Esophagus mucosa (tissue), 1 donor: ENCODE results near the gene FXYD5. TPM values are rescaled to one million over a fixed set of nuclear protein-coding genes. Genes with fewer than 3 reads are reported as not detected.
"Not testable (repeated sequence)": the region's sequence is repeated elsewhere in the genome, so short reads cannot be mapped to it uniquely, and the experiment has no call there.

Experiments
- ATAC-seq: fragments of 200-7000 bp; cut with Tn5 transposase; one replicate; pipeline ENCODE4 v1.9.1; 2020
- total RNA-seq: library from RNA; stranded (reverse); gene quantifications from one replicate; pipeline ENCODE4 v1.2.4, GENCODE V29; 2023
- donor health status: DM: yes; HTN: yes; CAD: no.

The FXYD5 gene
- total RNA-seq, 1 donor from 2014 or later, result 114 TPM

DNA sequence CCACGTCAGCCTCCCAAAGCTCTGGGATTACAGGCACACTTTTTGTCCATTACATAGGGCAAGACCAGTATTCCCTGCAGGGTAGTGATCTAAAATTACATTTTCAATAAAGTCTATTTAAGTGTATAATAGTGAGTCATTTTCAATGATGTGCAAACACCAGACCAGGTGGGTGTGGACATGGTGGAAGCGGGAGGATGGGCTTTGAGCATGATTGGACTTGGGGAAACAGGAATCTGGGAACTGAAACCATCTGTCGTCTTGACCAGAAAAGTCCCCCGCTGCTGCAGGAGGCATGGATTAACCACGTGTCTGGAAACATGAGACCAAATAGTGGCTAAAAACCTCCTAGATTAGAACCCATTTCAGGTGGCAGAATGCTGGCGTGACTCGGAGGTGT lies 34.0 kb upstream of the FXYD5 start:
- peak; percentile 30 for ATAC-seq

DNA sequence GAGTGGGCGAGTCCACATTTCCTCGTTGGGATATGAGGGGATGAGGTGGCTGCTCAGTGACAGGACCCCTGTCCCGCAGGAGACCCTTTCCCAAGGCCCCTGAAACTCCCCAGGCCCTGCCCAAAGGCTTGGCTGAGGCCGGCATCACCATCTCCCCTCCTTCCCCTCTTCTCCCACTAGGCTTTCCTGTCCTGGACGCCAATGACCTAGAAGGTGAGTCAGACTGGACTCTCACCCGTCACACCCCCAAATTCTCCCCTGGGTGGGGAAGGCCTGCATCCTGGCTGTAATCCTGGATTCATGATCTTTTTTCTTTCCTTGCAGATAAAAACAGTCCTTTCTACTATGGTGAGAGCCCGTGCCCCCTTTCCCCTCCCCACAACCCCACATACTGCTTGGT lies 33.6 kb upstream of the FXYD5 start:
- no peak for ATAC-seq

DNA sequence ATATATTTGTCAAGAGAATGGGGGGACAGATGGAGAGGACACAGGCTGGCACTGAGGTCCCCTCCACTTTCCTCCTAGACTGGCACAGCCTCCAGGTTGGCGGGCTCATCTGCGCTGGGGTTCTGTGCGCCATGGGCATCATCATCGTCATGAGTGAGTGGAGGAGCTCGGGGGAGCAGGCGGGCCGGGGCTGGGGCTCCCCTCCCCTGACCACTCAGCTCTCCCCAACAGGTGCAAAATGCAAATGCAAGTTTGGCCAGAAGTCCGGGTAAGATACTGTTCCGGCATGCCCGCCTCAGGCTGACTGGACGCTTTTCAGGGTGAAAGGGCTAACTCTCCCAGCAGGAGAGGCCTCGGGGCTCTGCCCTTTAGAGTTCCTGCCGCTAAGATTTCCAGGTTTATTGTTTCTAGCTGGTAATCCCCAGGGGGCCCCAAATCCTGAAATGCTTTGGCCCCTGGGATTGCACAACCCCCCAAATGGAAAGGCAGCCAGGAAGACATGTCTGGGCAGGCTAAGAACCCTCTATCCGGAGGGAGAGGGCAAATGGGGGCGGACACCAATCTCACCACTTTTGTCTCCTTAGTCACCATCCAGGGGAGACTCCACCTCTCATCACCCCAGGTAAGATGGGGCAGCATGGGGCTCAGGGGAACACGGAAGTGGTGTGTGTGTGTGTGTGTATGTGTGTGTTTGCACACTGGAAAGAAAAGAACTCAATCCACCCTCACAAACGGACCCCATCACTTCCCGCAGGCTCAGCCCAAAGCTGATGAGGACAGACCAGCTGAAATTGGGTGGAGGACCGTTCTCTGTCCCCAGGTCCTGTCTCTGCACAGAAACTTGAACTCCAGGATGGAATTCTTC lies 31.6 kb upstream of the FXYD5 start:
- peak; percentile 30 for ATAC-seq

DNA sequence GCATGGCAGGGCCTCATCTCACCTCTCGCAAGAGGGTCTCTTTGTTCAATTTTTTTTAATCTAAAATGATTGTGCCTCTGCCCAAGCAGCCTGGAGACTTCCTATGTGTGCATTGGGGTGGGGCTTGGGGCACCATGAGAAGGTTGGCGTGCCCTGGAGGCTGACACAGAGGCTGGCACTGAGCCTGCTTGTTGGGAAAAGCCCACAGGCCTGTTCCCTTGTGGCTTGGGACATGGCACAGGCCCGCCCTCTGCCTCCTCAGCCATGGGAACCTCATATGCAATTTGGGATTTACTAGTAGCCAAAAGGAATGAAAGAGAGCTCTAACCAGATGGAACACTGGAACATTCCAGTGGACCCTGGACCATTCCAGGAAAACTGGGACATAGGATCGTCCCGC lies 31.0 kb upstream of the FXYD5 start:
- peak; percentile 5 for ATAC-seq

DNA sequence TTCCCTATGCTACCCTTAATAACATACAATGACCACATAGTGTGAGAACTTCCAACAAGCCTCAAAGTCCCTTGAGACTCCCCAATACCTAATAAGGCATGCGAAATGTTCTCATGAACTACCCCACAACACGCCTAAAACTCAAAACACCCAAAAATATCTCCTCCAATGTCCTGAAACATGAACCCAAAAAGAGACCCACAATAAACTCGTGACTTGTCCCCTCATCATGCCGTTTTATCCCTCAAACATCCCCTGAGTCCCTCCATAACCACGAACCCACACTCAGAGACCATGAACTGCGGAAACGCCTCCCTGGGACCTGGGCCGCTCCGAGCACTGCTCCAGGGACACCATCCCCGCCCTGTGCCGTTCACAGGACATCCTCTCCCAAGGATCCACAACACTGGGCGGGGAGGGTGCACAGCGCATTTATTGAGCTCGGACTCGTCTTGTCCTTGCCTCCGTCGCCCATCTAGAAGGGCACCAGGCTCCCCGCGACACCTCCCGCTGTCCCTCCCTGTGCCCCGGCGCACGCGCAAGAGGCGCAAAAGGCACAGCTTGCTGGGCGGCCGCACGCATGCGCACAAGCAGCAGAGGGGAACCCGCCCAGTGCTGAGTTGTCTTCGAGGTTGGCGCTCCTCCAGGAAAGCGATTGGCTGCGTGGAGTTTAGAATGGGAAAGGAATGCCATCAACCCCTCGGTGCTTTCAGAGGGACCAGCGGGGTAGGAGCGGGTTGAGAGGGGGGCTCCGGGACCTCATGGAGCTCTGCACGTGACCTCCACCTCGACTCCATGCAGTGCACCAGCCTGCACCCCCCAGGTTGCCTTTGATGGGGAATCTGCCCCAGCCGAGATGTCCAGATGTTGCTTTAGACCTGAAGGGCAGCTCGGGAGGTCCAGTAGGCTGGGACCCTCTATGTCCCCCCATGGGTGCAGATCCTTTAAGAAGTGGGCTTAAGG lies 30.2 kb upstream of the FXYD5 start:
- peak; percentile 58 for ATAC-seq

DNA sequence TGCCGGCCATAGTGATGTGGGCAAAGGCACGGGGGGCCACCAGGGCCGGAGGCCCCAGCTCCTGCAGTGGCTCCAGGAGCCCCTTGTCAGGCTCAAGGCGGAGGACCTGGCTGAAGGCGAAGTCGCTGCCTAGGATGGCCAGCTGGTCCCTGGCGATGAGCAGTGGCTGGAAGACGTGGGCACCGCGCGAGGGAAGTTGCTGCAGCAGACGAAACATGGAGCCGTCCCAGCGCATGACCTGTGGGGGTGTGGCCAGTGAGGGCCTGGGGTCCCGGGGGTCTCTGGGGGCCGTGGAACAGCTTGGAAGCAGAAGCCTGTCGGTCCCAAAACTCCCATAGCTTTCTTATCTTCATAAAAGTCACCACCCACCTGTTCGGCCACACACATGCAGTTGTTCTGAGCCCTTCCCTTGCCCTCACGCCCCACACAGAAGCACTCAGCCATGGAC lies 29.2 kb upstream of the FXYD5 start:
- ATAC-seq, result no peak

DNA sequence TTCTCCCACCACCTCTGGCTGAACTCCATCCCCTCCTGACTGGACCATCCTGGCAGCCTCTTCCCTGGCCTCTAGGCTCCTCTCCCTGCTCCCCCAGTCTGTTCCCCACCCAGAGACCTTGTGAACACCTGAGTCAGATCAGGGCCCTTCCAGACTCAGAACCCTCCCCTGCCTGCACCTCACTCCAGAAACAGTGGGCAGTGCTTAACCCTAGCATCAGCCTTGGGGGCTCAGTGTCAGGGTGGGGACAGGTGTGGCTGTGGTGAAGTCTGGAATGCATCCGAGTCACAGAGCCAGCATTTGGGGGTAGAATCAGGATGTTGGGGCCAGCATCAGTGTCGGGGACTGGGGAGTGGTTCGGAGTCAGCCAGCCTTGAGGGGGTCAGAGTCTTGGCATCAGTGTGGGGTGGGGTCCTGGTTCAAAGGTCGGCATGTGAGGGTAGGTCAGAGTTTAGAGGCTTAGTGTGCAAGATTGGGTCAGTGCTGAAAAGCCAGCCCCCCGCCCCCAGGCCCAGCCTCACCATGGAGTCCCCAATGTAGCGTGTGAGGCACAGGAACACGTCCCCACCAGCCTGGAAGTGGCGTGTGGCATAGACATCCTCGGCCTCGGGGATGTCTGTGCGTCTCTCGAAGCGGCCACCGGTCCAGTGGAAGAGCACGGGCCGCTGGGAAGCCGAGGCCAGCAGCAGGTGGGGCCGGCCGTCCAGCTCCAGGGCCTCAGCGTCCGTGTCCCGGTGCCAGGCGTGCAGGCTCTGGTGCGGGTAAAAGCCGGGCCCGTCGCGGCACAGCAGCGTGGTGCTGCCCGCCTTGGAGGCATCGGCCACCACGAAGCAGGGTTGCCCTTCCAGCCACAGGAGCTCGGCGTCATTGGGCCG lies 28.5 kb upstream of the FXYD5 start:
- ATAC-seq, result peak; percentile 35

DNA sequence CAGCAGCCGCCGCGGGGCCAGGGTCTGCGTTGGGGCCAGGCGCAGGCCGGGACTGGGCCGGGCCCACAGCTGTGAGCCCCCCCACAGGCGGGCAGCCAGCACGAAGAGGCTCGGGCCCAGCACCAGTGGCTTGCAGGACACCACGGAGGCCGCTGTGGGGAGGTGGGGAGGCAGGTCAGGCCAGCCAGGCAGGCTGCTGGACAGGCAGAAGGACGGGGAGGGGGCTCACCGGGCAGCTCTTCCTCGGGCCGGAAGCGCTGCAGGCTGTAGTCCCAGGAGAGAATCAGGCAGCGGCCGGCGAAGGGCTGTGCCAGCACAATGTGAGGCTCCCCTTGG lies 27.9 kb upstream of the FXYD5 start:
- no peak for ATAC-seq

DNA sequence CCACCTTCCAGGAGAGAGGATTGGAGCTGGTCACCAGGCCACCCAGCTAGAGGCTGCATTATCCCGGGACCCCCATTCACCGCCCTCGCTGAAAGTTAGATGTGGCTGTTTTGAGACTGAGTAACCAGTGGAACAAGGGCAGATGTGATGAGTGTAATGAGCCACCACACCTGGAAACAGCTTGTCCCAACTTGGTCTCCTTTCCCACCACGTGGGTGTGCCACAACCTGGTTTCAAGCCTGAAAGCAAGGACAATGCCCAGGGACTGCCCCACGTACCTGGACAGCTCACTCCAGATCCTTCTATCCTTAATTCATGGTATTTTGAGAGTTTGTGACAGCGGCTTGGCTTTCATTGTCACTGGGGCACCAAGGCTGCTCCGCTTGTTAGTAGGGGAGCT lies 26.7 kb upstream of the FXYD5 start:
- peak; percentile 53 for ATAC-seq

DNA sequence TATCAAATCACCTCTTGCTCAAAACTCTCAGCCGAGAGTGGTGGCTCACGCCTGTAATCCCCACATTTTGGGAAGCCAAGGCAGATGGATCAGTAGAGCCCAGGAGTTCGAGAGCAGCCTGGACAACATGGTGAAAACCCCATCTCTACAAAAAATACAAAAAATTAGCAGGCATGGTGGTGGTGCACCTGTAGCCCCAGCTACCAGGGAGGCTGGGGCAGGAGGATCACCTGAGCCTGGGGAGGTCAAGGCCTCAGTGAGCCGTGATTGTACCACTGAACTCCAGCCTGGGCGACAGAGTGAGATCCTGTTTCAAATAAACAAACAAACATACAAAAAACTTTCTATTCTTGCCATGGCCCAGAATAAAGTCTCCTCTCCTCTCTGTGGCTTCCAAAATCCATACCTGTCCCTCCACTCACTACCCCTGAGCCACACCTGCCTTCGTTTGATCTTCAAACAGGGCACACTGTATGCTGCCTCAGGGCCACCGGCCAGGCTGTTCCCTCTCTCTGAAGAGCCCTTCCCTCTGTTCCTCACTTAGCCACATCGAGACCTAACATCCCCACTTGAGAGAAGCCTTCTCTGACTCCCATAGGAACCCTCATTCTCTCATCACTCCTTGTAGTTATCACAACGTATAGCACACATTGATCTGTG lies 26.0 kb upstream of the FXYD5 start:
- ATAC-seq, result no peak

DNA sequence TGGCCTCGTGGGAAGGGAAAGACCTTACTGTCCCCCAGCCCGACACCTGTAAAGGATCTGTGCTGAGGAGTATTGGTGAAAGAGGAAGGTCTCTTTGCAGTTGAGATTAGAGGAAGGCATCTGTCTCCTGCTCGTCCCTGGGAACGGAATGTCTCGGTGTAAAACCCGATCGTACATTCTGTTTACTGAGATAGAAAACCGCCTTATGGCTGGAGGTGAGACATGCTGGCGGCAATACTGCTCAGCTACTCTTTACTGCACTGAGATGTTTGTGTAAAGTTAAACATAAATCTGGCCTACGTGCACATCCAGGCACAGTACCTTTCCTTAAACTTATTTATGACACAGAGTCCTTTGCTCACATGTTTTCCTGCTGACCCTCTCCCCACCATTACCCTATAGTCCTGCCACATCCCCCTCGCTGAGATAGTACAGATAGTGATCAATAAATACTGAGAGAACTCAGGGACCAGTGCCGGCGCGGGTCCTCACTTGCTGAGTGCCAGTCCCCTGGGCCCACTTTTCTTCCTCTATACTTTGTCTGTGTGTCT lies 24.7 kb upstream of the FXYD5 start:
- ATAC-seq, result not testable (repeated sequence)

DNA sequence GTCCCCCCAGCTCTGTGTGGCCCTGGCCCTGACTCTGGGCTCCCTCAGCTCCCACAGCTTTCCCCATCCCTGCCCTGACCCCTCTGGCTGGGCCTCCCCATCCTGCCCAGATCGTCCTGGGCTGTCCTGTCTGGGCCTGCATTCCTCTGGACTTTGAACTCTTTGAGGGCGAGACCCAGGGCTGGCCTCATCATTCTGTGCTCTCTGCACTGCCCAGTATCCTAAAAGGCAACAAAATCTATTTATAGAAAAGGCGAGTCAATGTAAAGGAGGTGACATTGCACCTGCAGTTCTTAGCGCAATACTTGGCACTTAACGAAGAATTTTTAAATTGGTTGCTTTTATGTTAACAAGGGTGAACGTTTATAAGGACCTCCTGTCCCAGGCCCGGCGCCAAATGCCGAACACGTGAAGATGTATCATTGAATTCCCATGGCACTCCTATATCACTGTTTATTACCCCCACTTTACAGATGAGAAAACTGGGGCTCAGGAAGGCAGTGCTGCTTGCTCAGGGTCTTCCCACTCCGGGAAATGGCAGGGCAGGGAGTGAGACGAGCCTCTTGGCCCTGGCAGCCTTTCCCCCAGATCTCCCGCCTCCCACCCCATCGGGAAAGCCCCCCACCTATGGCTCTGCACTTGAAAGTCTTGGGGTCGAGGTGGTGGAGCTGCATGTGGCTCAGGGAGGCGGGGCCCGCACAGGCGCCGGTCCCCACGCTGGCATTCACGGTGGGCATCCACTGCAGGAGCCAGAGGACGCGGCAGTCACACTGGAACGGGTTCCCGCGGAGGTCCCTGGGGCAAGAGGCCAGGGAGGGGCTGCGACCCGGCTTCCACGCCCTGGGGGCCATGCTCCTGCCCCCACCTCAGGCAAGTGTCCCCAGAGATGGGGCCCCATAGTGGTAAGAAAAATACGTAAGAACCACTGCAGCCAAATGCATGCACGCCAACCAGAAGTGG lies 23.5 kb upstream of the FXYD5 start:
- no peak for ATAC-seq

DNA sequence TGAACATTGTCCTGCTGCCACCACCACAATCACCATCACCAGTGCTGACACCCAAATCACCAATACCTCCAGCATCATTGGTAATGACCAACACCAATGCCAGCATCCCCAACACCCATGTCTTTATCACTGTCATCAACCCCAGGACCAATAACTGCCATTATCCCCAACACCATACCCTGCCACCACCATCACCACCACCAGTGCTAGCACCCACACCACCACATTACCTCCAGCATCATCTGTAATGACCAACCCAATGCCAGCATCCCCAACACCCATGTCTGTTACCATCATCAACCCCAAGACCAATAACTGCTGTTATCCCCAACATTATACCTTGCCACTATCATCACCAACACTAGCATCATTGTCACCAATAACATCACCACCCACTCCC lies 22.3 kb upstream of the FXYD5 start:
- ATAC-seq, result no peak

DNA sequence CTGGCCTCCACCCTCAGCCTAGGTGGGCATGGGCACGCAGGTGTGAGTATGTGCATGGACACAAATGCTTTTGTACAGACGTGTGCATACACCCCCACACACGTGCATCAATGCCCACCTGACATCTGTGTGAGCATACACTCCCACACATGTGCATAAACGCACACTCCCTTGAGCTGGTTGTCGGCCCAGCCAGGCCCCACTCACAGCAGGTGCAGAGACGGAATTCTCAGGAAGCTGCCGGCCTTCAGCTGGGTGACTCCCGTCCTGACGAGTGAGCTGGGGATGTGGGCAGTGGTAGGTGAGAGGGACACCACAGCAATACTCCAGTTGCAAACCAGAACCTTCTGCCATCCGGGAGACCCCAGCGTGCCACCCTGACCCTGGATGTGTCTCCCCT lies 20.7 kb upstream of the FXYD5 start:
- ATAC-seq, result no peak

DNA sequence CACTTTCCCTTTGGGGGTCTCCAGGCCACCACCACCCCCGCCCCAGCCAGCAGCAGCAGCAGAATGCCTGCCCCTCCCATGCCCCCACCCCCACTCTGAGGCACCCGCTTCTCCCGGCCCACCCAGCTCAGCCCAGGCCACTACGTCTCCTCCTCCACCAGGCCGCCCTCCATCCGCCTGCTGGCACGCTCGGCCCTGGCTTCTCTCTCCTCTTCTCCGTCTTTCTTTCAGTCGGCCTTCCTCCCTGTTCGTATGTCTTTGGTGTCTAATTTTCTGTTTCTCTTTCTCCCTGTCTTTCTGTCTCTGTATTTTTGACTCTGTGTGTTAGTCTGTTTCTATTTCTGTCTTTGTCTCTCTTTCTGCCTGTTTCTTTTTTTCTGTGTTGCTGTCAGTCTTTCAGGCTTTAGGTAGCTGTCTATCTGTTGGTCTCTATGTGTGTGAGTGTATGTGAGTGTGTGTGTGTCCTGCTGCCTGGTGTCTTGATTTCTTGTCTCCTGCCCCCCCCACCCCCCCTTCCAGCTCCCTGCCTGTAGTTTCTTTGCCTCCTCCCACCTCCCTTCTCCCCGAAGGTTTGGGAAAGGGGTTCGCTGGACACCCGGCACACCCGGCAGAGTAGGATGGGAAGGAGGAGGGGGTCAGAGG lies 19.8 kb upstream of the FXYD5 start, which contains the start of gene LGI4:
Gene LGI4, minus strand, starts transcription at position 459 of the 642 bp plus-strand sequence. Its CDS starts 379 bp downstream, at position 80.
- ATAC-seq, result no peak

DNA sequence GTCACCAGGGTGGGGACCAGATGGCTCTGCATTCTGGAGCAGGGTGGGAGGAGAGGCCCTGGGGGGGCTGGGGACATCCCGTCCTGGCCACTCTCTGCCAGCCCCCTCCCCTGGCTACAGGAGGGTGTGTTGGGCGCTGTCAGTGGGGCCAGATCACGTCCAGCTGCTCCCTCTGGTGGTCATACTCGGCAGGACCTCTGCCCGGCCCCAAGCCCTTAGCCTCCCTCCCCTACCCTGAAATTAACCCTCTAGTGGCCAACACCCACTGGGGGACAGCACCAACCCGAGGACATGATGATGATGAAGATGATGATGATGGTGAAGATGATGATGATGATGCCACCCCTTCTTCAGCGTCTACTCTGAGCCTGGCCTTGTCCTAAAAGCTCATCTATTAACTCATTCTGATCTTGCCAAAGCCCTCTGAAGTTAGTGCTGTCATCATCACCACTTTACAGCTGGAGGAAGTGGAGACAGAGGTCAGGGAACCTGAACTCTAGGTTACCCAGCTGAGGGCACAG lies 19.1 kb upstream of the FXYD5 start:
- peak; percentile 62 for ATAC-seq

DNA sequence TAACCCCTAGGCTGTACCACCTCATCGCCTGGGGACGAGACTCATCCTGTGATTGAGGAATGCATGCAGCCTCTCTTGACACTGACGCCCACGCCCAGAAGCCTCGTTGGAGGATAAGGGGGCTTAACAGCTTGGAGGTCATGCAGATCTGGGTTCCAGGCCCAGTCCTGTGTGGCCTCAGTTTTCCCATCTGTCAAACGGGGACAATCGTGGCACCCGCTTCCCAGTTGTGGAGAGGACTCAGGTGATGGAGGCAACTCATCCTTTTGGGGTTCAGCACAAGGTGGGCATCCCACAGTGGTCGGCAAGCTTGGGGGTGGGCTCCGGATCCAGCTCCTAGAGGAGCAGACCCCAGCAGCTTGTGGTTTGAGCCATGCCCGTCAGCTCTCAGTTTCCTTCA lies 18.3 kb upstream of the FXYD5 start:
- ATAC-seq, result no peak

DNA sequence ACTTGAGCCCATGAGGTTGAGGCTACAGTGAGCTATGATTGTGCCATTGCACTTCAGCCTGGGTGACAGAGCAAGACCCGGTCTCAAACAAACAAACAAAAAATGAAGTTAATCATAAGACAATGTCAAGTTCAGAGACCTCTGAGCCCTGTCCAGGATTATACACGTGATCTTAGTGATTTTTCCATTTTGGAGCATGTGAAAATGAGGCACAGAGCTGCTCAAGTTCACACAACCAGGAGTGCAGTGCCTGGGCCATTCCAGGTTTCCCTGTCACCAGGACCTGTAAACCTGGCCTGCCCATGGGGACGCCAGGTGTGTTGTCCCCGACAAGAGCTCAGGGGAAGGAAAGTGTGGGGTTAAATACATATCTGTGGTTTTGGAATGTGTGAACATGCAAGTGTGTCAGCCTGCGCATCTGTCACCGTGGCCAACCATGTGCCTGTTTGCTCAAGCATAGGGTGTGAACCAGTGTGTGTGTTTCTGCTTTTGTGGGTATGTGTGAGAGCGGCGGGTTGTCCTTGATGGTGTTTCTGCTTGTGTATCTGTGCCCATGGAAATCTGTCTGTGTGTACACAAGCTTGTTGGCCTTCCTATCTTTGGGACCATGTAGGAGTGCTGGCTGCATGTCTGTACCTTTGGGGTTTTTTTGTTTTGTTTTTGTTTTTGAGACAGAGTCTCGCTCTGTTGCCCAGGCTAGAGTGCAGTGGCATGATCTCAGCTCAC lies 17.4 kb upstream of the FXYD5 start:
- ATAC-seq, result no peak
